GM12891 (cell line): Measurements from ENCODE around the gene CCDC57.

Experiments
- PAX5 ChIP-seq: IDR thresholded peaks from 2 replicates; pipeline ENCODE4 v1.6.1; 2011; ENCODE audit warnings: low read length, moderate library complexity, mild to moderate bottlenecking; ENCODE audit not compliant: insufficient read depth, severe bottlenecking
- POLR2A ChIP-seq: IDR thresholded peaks from 2 replicates; pipeline ENCODE4 v1.6.1; 2011; ENCODE audit warnings: low read depth, low read length, control low read depth
- POLR2AphosphoS5 ChIP-seq: IDR thresholded peaks from 2 replicates; pipeline ENCODE4 v1.6.1; 2011; ENCODE audit warnings: low read depth, low read length, control low read depth
- SPI1 ChIP-seq: IDR thresholded peaks from 2 replicates; pipeline ENCODE4 v1.6.1; 2011; ENCODE audit warnings: low read depth, low read length, control low read depth
- TAF1 ChIP-seq: IDR thresholded peaks from 2 replicates; pipeline ENCODE4 v1.6.1; 2011; ENCODE audit warnings: low read depth, low read length, control low read depth

GRCh38 chr17:82078433-82078832 lies 134.2 kb downstream of the CCDC57 start:
- no peak for TF ChIP-seq POLR2A
- TF ChIP-seq POLR2AphosphoS5, result 0 out of 2 replicates have a peak, but pooled peaks have one; percentile 7
- TF ChIP-seq TAF1, result no peak
- TF ChIP-seq SPI1, result no peak
- no peak for TF ChIP-seq PAX5
